SIG-M5 (cell line): ENCODE measurements around the gene TEX54.
"Not testable (repeated sequence)": the region's sequence is repeated elsewhere in the genome, so short reads cannot be mapped to it uniquely, and the experiment has no call there.

Source experiments
- DNase-seq: peaks from one replicate; lab custom pipeline; 2025; lab: John Stamatoyannopoulos, UW

Gene TEX54

GRCh38 chr11:62835336-62835735 is 2.7 kb upstream of the TEX54 start:
- no peak for DNase-seq

- peak; percentile 76 for DNase-seq
Observed at GRCh38 chr11:62831520-62832335, 913 bp downstream of the TEX54 start, which contains the start of gene STX5. STX5 (minus strand) TSS chr11:62832051; CDS start chr11:62831243, 808 bp downstream.

- DNase-seq: no peak
Observed at GRCh38 chr11:62830904-62831519, 1.6 kb downstream of the TEX54 start.

- not testable (repeated sequence) for DNase-seq
Observed at GRCh38 chr11:62828130-62828529, 4.5 kb downstream of the TEX54 start.

- DNase-seq: no peak
Observed at GRCh38 chr11:62823677-62824076, 9.0 kb downstream of the TEX54 start.

GRCh38 chr11:62817129-62817528 is 15.5 kb downstream of the TEX54 start:
- no peak for DNase-seq

GRCh38 chr11:62816557-62816956 is 16.1 kb downstream of the TEX54 start:
- no peak for DNase-seq

GRCh38 chr11:62811659-62812058 is 21.0 kb downstream of the TEX54 start:
- no peak for DNase-seq

GRCh38 chr11:62810748-62811147 is 21.9 kb downstream of the TEX54 start:
- DNase-seq: no peak

- DNase-seq: peak; percentile 33
Observed at GRCh38 chr11:62806611-62807121, 26.0 kb downstream of the TEX54 start.

GRCh38 chr11:62805961-62806441 is 26.6 kb downstream of the TEX54 start:
- DNase-seq: no peak

GRCh38 chr11:62805076-62805892 is 27.4 kb downstream of the TEX54 start, which contains the start of gene NXF1:
NXF1 (minus strand) TSS chr11:62805440; CDS start chr11:62805356, 84 bp downstream.
- peak; percentile 33 for DNase-seq

GRCh38 chr11:62804310-62805075 is 28.1 kb downstream of the TEX54 start:
- no peak for DNase-seq

GRCh38 chr11:62801071-62801470 is 31.6 kb downstream of the TEX54 start:
- no peak for DNase-seq

- no peak for DNase-seq
Observed at GRCh38 chr11:62799486-62799885, 33.2 kb downstream of the TEX54 start.

- DNase-seq: no peak
Observed at GRCh38 chr11:62796281-62796680, 36.4 kb downstream of the TEX54 start.

- DNase-seq: no peak
Observed at GRCh38 chr11:62794201-62794775, 38.4 kb downstream of the TEX54 start.

- DNase-seq: no peak
Observed at GRCh38 chr11:62792202-62792575, 40.5 kb downstream of the TEX54 start.

- DNase-seq: no peak
Observed at GRCh38 chr11:62791501-62792201, 41.0 kb downstream of the TEX54 start, which contains the start of gene TMEM223. TMEM223 (minus strand) TSS chr11:62792006; CDS start chr11:62791994, 12 bp downstream.

GRCh38 chr11:62789576-62789975 is 43.1 kb downstream of the TEX54 start:
- DNase-seq: no peak
